AG20443 (cell line): ENCODE measurements around the gene PDE3A.

ENCODE experiments used
- DNase-seq: peaks from one replicate; pipeline ENCODE4 v3.0.0; 2012; ENCODE audit warnings: low spot score, mixed read lengths

The PDE3A gene

GRCh38 chr12:20495997-20496396, 127.7 kb downstream of the PDE3A start:
- DNase-seq, result no peak

- no peak for DNase-seq
Measured at GRCh38 chr12:20497707-20498106, 129.4 kb downstream of the PDE3A start.

DNA sequence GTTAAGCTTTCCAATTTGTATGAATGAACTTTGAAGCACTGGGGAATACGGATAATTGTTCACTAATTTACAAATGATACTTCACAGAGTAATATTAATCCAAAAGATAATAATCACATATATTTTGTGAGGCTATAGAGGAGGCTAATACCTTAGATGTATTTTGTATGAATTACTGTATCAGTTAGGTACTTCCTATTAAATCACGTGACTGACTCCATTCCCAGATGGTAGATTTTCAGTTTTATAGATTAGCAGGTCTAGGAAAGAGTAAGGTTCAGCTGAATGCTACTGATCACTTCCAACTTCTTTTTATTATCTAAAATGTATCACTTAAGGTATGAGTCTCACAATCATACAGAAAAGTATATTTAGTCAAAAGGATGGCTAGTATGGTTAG, 133.6 kb downstream of the PDE3A start:
- DNase-seq, result no peak

- no peak for DNase-seq
Measured at GRCh38 chr12:20503858-20504257, 135.5 kb downstream of the PDE3A start.

DNA sequence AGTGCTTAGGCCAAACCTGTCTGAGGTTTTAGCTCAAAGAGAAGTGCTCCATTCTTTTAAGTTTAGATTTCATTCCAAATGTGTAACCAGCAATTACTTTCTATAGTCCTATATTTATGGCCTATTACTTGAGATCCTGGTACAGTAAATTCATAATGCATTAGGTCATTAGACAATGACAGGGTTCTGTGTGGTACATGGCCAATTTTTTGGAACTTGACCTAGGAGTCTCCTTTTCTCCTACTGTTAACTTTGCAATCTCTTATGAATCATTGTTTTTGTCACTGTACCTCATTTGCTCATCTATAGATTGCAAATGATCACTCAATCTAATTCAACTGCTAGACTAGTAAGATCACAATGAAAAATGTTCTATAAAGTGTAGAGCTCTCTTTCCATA, 136.7 kb downstream of the PDE3A start:
- peak; percentile 12 for DNase-seq

DNA sequence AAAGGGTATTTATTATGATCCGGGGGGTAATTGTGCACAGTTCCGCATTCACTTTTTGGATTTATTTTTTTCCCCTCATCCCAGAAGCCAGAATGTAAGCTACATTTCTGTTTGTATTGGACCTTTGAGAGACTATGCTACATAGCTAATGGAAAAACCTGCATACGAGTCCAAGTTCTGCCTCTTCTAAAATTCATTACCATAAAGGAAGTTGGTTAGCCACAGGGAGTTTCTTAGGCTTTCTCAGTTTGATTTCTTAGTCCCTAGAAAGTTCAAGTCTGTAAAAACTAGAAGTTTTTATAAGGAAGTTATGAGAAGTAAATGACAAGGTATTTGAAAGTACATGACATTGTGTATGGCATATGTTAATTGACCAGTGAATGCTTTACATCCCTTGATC, 138.7 kb downstream of the PDE3A start:
- no peak for DNase-seq

DNA sequence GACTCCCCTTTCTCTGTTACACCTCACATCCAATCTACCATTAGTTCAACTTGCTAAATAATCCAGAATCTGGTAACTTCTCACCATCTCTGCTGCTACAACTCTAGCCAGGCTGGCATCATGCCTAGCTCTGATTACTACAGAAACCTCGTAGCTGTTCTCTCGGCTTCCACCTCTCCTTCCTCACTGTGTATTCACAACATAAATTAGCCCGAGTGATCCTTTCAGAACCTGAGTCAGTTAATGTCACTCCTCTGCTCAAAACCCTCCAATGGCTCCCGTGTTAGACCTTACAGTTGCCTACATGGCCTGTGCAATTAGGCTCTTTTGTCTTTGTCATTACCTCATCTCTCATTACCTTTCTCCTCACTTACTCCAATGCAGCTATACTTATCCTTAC, 139.4 kb downstream of the PDE3A start:
- DNase-seq, result no peak

GRCh38 chr12:20508359-20508758, 140.0 kb downstream of the PDE3A start:
- peak; percentile 22 for DNase-seq

DNA sequence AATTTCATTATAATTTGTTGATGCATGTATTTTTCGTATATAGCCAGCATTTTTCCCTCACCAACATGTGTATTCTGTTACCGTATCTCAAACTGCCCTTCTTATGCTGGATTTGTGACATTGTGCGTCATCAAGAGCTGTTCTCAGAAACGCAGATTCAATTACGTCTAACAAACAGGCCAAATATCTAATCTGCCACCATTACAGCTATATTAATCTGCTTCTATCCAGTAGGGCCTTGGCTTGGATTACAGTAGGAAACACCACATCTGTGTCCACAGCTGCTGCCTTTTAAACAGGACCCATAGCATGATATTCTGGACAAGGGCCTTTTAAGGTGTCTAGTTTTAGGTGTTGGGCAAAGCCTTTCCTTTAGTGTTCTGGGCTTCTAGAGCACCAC, 140.6 kb downstream of the PDE3A start:
- no peak for DNase-seq

GRCh38 chr12:20510811-20511210, 142.5 kb downstream of the PDE3A start:
- no peak for DNase-seq

DNA sequence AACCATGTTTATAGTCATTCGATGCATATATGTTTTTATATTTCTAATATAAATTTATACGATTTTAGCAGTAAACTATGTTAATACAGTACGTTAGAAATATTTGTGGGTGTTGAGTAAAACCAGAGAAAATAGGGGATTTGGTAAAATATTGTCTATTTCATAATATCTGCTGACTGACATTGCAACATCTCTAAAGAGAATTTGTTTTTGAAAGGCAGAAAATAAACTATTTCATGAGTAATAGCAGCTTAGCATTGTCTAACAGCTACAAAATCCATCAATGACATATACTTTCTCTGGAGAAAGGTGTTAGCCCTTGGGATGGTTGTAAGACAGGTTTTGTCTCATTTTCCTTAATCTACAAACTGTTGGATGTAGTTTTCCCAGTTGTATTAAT, 144.9 kb downstream of the PDE3A start:
- DNase-seq, result peak; percentile 9

DNA sequence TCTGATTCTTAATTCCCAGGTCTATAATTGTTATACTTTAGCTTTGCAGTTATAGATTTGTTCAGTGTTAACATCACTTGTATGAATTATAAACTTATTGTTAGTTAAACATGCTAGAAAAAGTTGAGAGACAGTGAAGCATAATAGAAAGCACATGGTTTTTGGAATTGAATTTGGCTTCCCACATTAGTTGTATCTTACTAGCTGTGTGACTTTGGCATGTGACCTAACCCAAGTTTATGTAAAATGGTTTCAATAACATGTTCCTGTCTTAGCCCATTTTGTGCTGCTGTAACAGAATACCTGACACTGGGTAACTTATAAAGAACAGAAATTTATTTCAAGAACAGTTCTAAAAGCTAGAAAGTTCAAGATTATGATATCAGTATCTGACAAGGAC, 146.3 kb downstream of the PDE3A start:
- no peak for DNase-seq

DNA sequence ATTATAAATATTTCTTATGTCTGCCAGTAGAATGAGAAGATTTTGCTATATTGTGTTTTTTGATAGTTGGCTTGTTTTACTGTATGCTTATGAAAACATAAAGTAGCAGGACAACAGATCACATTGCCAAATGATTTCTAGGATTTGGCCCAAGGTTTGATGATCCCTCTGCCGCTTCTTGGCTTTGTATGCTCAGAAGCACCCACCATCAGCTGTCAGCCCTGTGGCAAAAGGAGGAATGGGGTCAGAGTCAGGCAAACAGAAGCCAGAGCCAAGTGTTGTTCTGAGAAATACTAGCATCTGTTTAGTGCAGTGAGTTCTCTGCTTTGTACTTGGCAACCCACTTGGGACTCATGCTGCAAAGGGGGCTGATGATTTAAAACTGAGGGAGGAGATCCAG, 152.2 kb downstream of the PDE3A start:
- DNase-seq, result no peak

- peak; percentile 15 for DNase-seq
Measured at GRCh38 chr12:20523658-20524057, 155.3 kb downstream of the PDE3A start.

DNA sequence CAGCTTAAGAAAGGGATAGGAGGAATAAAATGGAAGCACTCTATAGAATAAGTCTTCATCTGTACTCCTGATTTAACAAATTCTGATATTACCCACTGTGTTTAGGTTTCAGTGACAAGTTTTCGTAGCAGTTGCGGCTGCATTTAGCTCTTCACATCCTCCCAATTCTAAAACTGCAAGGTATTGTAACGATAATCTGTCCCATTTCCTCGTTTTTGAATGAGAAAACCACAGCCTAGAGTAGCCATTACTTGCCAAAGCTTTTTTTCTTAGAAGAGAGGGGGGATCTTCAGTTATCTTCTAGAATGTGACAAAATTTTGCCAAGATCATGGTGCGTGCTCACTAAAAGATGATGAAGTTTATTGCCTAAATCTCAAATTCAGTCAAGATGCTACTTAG, 155.8 kb downstream of the PDE3A start:
- no peak for DNase-seq

GRCh38 chr12:20525064-20525610, 156.8 kb downstream of the PDE3A start:
- DNase-seq, result no peak

- DNase-seq, result no peak
Measured at GRCh38 chr12:20527417-20528163, 159.3 kb downstream of the PDE3A start.

DNA sequence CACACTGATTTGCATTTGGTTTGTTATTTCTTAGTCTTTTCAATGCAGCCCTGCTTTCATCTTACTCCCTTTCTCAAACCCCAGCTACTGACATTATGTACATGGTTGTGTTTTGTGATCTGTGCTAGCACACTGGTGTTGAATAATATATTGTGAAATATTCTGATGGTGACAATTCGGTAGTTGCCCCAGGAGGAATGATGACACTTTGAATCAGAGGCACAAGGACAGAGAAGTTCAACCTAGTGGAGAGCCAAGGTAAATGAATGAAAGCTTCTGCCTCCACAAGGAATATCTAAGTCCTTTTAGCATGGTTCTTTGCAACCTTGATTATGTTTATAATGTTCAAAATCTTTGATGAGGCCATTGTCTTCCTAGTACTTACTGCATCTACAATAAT, 159.9 kb downstream of the PDE3A start:
- no peak for DNase-seq

- DNase-seq, result no peak
Measured at GRCh38 chr12:20546267-20546666, 177.9 kb downstream of the PDE3A start.

DNA sequence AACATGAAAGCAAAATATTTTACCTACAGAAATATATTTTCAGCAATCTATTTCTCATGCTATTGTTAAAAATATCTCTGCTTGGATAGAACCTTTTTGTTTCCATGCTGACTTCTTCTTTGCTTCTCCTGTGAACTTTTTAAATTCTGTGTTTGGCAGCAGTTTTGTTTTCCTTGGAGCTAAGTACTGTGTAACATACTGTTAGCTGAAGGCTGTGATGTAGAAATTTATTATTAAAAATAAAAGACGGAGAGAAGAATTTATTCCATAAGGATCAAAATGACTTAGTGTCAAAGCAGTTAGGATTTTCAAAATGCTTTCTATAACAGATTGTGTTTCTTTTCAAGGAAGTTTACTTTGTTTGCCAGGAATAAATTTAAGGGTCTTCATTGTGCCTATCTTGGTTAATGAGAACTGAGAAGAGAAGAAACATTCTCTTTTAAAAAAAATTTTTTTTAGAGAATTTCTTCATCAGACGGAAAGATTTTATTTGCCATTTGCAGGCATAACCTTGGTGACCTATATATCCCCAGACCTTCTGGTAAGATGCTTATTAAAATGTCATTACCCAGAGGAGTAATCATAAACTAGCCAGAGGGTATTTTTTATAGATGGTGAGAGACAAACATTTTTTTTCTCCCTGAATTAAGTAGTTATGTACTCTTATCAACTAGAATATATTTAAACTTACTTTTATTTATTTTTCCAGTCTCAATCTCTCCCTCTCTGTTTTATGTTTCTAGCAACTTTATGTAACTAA, 179.7 kb downstream of the PDE3A start:
- no peak for DNase-seq

DNA sequence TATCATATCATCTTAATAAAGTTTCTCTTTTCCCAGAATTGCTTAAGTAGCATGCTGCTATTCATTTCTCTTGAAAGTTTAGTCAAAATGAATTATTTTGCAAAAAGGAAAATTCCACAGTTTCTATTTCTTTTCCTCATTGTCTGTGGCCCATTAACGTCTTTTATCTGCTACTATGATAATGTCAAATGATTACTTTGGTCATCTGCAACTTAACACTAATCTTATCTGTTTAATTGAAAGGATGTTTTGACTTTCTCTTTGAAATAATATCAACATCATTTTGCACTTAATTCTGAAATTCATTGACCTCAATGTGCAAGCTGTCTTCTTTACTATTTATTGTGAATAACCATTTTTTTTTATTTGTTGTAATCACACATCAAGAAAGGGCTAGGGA, 180.3 kb downstream of the PDE3A start:
- no peak for DNase-seq

GRCh38 chr12:20549108-20549719, 180.9 kb downstream of the PDE3A start:
- DNase-seq, result no peak
